ENCODE measurements around the gene CERK.

CERK gene

DNA sequence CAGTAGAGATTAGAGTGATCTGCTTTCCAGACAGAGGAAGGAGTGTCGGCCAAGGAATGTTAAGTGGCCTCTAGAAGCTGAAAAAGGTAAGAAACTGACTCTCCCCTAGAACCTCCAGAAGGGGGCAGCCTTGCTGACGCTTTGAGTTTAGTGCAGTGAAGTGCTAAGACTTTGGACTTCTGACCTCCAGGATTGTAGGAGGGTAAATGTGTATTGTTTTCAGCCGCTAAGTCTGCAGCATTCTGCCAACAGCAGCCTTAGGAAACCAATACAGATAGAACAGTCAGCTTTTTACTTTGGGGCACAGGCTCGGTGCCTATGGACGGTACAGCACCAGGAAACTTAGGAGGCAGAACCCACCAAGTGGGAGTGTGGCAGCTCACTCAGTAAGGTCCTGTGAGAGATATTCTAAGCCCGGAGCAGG, 20.8 kb upstream of the CERK start:
- H3K27ac ChIP-seq = no peak overlapping the region
- H3K4me3 ChIP-seq = no peak overlapping the region
- TF ChIP-seq, protein P1, sequence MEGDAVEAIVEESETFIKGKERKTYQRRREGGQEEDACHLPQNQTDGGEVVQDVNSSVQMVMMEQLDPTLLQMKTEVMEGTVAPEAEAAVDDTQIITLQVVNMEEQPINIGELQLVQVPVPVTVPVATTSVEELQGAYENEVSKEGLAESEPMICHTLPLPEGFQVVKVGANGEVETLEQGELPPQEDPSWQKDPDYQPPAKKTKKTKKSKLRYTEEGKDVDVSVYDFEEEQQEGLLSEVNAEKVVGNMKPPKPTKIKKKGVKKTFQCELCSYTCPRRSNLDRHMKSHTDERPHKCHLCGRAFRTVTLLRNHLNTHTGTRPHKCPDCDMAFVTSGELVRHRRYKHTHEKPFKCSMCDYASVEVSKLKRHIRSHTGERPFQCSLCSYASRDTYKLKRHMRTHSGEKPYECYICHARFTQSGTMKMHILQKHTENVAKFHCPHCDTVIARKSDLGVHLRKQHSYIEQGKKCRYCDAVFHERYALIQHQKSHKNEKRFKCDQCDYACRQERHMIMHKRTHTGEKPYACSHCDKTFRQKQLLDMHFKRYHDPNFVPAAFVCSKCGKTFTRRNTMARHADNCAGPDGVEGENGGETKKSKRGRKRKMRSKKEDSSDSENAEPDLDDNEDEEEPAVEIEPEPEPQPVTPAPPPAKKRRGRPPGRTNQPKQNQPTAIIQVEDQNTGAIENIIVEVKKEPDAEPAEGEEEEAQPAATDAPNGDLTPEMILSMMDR (IDR thresholded peaks at IDR 0.05) = no peak
- DNase-seq (ENCODE audit: low spot score) = no peak

DNA sequence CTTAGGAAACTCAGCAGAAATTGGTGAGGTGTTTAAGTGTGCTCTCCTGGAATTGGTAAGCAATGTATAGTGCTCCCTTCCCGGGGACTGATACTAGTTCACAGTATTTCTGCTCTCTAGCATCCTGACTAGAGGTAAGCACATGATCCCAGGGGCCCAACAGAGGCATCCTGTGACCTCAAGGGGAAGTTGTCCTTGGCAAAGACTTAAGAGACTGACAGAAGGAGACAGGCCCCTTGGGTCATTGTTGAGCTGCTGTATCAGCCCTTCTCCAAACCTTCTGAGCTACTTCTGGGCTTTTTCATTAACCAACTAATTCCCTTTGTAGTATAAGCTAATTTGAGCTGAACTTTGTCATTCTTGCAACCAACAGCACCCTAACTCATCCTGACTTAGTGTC, 20.1 kb upstream of the CERK start:
- Histone ChIP-seq H3K4me3 (no peak overlapping the region), H3K27ac (no peak overlapping the region)
- TF ChIP-seq, protein P1 (IDR thresholded peaks at IDR 0.05) = no peak
- DNase-seq (ENCODE audit: low spot score) = no peak

- Histone ChIP-seq H3K4me3 (no peak overlapping the region), H3K27ac (no peak overlapping the region)
- TF ChIP-seq, protein P1 (IDR thresholded peaks at IDR 0.05) = no peak
- no peak for DNase-seq (ENCODE audit: low spot score)
These were observed 19.1 kb upstream of the CERK start for GRCh38 chr22:46757104-46757503.

- H3K27ac ChIP-seq = no peak overlapping the region
- TF ChIP-seq, protein P1 (IDR thresholded peaks at IDR 0.05) = no peak
- DNase-seq (ENCODE audit: low spot score) = no peak
These were observed 18.0 kb upstream of the CERK start for GRCh38 chr22:46756097-46756496.

DNA sequence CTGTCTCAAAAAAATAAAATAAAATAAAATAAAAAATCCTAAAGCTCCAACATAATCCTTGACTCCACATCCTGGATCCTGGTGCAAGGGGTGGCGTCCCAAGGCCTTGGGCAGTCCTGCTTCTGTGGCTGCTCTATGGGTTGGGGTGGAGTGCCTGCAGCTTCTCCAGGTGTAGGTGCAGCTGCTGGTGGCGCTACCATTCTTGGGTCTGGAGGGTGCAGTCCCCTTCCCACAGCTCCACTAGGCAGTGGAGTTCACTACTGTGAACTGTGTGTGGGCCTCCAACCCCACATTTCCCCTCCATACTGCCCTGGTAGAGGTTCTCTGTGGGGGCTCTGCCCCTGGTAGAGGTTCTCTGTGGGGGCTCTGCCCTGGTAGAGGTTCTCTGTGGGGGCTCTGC, 17.5 kb upstream of the CERK start:
- Histone ChIP-seq H3K4me3 (no peak overlapping the region), H3K27ac (no peak overlapping the region)
- TF ChIP-seq, protein P1 (IDR thresholded peaks at IDR 0.05) = no peak
- DNase-seq (ENCODE audit: low spot score) = no peak

More at GRCh38 chr22:46756097-46756496, 18.0 kb upstream of the CERK start:
- no peak overlapping the region for H3K4me3 ChIP-seq

GRCh38 chr22:46754826-46755225, 16.8 kb upstream of the CERK start:
- TF ChIP-seq, protein P1 (IDR thresholded peaks at IDR 0.05) = no peak
- no peak for DNase-seq (ENCODE audit: low spot score)
- H3K4me3 ChIP-seq = peak overlapping the region; percentile 52
- peak overlapping the region; percentile 91 to 94 for H3K27ac ChIP-seq

DNA sequence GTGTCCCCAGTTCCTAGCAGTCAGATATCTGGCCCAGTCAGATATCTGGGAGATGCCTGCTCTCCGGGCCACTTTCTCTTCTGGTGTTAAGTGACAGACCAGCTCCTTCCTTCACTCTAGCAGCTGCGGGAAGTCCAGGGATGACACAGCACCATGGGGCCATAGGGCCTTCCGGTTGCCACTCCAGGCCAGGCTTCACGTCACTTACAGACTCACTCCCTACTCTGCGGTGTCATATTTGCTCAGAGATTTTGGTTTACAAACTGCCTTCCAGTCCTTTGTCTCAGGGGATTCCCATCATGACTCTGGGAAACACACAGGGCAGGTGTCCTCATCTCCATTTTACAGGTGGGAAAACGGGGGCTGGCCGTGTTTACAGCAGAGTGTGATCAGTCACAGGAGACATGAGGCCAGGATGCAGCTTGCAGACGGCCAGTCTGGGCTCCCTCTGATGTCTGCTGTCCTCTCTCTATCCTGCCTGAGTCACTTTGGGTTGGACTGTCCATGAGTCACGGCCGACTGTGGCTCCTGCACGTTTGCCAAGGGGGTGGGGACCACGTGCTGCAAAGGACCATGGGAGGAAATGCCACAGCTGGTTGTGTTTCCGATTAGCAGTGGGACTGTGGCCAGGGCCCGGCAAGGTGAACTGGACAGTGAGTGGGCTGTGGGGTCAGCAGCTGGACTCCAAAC, 16.2 kb upstream of the CERK start:
- Histone ChIP-seq H3K27ac (peak overlapping the region; percentile 91 to 94), H3K4me3 (peak overlapping the region; percentile 52)
- TF ChIP-seq, protein P1 (IDR thresholded peaks at IDR 0.05) = no peak
- peak; percentile 98 for DNase-seq (ENCODE audit: low spot score)
